ENCODE results near the gene TTBK2.
"Not testable (repeated sequence)": the region's sequence is repeated elsewhere in the genome, so short reads cannot be mapped to it uniquely, and the experiment has no call there.

The TTBK2 gene

DNA sequence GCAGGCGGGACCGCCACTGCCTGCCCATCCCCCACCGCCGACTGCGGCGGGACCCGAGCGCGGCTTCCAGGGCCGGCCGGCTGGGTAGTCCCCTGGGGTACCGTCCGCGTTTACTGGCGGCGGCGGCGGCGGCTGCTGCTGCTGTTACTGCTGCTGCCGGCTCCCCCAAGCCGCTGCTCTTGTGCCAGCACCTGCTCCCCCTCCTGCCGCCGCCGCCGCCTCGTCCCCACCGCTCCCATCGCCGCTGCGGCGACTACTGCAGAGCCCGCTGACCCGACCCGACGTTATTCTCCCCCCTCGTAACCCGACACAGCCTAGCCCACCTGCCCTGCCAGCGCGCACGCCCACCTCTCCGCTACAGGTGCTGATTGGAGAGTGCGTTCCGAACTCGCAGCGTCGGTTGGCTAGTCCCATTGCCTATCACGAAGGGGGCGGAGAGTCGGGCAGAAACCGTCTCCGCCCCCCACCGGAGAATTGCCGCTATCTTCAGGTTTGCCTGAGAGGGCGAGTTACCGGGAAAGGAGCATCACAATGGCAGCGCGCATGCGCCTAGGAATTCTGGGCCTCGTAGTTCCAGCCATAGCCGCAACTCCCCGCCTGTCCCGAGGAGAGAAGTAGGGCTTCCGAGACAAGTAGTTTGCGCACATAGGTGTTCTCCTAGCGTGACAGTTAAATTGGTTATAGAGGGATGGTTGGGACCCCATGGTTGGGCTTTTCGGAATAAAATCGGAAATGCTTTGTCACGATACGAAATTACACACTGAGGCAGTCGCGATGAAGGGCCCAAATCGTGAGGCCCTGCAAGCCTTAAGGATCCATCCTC lies at the start of gene TTBK2:
Gene TTBK2, minus strand, starts transcription at position 260 of the 823 bp plus-strand sequence. CDS start 42,161 bp downstream, outside the sequence.
- peak; percentile 99 for DNase-seq

DNA sequence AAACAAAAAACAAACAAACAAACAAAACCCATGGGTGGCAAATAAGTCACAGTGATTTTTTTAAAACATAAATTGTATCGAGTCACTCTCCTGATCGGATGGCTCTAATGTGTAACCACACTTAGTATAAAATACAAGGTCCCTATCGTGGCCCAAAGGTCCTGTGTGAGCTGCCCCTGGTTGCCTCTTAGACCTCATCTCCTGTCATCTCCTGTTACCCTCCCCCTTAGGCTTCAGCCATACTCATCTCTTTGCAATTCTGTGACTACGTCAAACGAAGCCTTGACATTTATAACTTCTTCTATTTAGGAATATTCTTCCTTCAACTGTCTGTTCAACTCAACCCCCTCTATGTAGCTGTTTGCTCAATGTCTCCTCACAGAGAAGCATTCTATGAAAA lies 43.9 kb upstream of the TTBK2 start:
- DNase-seq = no peak

GRCh38 chr15:42955518-42955917 lies 34.9 kb upstream of the TTBK2 start:
- DNase-seq = no peak

- no peak for DNase-seq
Observed at GRCh38 chr15:42954291-42954690, 33.7 kb upstream of the TTBK2 start.

GRCh38 chr15:42948898-42949297 lies 28.3 kb upstream of the TTBK2 start:
- not testable (repeated sequence) for DNase-seq

DNA sequence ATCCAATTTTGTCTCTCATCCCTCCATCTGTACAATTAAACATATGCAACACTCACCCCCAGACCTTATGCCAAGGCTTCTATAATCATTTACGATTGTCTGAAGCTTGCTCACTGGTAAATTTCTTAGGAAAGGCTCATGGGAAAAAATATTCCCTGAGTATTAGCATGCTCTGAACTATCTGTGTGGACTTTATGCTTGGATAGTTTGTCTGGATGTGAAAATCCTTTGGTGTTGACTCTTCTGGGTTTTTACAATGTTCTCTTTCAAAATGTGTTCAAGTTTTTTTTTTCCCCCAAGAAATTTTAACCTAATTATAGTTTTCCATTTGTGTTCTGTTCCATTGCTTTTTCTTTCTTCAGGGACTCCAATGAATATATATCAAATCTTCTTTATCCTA lies 19.9 kb upstream of the TTBK2 start:
- no peak for DNase-seq

GRCh38 chr15:42939841-42940240 lies 19.3 kb upstream of the TTBK2 start:
- DNase-seq = no peak

DNA sequence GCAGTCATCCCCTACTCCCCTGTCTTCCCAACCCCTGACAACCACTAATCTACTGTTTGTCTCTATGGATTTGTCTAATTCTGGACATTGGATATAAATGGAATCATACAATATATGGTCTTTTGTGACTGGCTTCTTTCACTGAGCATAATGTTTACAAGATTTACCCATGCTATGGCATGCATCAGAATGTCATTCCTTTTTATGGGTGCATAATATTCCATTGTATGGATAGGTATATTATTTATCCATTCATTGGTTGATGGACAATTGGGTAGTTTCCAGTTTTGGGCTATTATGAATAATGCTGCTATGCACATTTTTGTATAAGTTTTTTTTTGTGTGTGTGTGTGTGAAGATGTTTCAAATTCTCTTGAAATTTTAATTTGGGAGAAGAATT lies 16.6 kb upstream of the TTBK2 start:
- no peak for DNase-seq

- DNase-seq = no peak
Observed at GRCh38 chr15:42933886-42934667, 13.5 kb upstream of the TTBK2 start.

DNA sequence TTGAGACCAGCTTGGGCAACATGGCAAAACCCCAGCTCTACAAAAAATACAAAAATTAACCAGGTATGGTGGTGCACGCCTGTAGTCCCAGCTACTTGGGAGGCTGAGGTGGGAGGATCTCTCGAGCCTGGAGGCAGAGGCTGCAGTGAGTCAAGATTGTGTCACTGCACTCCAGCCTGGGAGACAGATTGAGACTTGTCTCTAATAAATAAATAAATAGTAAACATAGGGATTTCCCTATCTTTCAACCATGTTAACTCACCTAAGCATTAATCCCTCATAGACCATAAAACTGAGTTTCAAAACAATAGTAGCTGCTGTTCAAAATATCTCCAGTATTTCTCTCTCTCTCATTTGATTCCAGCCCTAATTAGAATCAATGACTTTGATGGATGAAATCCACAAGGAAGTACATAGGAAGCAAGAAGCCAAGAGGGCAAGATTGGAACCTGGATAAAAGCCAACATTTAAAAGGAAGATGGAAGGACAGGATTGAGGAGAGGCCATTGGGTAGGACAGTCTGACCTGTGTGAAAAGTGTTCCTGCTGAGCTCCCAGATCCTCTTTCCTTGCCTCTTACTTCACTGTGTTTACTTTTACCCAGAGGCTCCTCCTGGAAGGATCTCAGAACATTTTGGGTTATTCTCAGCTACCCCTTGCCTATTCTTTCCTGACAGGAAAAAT lies 12.4 kb upstream of the TTBK2 start:
- no peak for DNase-seq

- no peak for DNase-seq
Observed at GRCh38 chr15:42931702-42932486, 11.3 kb upstream of the TTBK2 start.

DNA sequence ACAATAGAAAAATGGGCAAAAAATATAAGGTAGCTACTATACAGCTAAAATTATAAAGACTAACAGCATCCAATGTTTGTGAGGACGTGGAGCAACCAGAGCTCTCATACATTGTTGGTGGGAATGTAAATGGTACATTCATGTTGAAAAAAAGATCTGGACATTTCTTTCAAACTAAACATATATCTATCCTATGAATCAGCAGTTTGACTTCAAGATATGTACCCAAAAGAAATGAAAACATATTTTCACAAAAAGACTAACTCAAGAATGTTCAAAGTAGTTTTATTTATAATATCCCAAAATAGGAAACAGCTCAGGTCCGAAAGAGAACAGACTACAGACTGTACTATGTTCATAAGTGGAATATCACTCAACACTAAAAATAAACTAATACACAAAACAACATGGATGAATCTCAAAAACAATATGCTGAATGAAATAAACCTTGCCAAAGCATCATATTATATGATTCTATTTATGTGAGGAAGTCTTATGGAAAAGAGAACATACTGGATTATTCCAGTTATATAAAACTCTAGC lies 8.8 kb upstream of the TTBK2 start:
- no peak for DNase-seq

GRCh38 chr15:42921342-42921731 lies 759 bp upstream of the TTBK2 start:
- DNase-seq = peak; percentile 47

DNA sequence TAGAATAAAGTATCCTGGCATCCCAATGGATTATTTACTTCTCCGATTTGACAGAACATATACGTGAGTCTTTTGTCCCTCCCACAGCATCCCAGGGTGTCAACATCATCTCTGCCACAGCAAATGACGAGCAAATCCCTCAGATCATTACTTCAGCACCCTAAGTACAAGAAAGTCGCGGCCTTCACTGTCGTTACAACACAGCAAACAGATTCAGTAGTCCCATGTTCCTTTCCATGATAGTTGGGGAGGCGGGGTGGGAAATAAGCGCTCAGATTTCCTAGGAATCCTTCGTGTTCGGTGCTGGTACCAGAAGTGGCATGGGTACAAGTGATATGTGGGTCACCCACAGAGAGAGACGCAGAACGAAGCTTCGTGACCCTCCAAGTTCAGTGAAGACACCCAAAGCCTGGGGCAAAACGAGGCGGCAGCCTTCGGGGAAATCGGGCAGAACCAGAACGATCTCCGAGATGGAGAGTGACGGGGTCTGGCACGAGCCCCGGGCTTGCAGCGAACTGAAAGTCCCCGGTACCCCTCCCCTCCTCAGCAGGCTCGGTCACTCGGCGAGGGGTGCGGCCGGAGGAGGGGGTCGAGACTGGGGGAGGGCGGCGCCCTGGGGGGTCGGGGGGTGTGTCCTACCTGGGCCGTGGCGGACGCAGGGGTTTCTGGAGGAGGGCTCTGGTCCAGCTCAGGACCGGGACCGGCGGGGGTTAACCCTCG lies 619 bp downstream of the TTBK2 start:
- DNase-seq = peak; percentile 37

- no peak for DNase-seq
Observed at GRCh38 chr15:42919308-42919707, 1.3 kb downstream of the TTBK2 start.

DNA sequence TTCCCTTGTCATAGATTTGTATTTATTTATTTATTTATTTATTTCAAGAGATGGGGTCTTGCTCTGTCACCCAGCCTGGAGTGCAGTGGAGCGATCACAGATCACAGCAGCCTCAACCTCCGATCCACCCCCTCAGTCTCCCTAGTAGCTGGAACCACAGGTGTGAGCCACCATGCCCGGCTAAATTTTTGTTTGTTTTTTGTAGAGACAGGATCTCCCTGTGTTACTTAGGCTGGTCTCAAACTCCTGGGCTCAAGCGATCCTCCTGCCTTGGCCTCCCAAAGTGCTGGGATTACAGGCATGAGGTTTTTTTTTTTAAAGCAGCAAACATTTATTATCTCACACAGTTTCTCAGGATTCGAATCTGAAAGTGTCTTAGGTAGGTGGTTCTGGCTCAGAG lies 2.5 kb downstream of the TTBK2 start:
- no peak for DNase-seq

DNA sequence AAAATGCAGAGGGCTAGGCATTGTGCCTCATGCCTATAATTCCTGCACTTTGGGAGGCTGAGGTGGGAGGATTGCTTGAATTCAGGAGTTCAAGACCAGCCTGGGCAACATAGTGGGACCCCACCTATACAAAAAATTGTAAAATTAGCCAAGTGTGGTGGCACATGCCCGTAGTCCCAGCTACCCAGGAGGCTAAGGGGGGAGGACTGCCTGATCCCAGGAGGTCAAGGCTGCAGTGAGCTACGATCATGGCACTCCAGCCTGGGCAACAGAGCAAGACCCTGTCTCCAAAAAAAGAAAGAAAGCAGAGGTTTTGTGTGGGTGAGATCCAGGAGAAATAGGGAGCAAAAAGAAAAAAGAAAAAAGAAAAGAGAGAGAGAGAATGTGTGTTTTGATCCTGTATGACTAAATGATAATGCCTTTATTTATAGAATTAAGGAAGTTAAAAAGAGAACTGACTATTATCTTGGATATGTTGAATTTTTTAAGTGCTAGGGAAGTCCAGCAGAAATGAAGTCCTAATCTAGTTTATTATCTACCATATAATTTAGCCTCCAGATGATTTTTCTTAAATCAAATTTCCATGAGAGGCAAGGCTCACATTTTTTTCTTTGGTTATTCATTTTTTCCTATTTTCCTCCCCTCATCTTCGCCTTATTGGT lies 4.8 kb downstream of the TTBK2 start:
- DNase-seq = no peak

- DNase-seq = no peak
Observed at GRCh38 chr15:42914728-42915497, 5.7 kb downstream of the TTBK2 start.

DNA sequence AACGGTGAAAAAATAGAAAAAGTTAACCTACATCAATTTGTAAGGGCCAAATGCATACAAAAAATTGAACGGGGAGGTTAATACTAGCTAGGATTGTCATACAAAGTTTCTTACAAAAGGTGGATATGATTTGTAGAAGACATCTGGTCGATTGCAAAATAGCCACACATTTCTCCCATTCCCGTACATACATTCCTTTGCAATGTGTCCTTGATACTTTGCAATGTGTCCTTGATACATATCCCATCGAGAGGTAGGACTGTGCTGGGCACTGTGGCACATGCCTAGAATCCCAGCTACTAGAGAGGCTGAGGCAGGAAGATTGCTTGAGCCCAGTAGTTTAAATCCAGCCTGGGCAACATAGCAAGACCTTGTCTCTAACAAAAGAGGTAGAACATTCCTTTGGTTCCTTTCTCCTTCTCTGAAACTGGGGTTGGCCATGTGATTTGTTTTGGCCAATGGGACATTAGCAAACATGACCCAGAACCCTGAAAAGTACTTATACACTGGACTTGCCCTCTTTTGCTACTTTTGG lies 9.5 kb downstream of the TTBK2 start:
- no peak for DNase-seq

DNA sequence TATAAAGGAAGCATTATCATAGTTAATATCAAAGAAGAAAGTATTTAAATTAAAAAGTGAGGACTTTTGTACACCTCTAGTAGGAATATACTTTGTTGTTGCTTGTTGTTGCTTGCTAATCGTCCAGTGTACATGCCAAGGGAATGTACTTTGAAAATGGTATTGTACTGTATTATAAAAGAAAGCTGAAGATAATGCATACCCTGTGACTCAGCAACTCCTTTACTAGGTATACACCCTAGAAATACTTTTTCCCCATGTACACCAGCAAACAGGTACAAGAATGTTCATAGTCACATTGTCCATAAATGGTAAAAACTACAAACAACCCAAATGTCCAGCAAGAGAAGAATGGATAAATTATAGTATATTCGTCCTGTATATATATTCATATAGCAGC lies 12.0 kb downstream of the TTBK2 start:
- no peak for DNase-seq
